AG04449 (cell line): ENCODE measurements around the gene RARB.

Experiments
- CTCF ChIA-PET: fragments of 350-600 bp; formaldehyde crosslinking; extraction: SDS; loops from one replicate; lab custom pipeline; 2021; ENCODE audit warnings: antibody characterized with exemption; lab: Yijun Ruan, JAX
- POLR2A ChIA-PET: fragments of 400-600, 350-600 bp; formaldehyde crosslinking; extraction: SDS; loops from one replicate; lab custom pipeline; 2020; ENCODE audit warnings: antibody characterized with exemption, inconsistent platforms; lab: Yijun Ruan, JAX
- DNase-seq: peaks from one replicate; pipeline ENCODE4 v3.0.0-alpha.2; 2010; ENCODE audit warnings: low read depth, low spot score
- H3K4me3 ChIP-seq: 2 replicates; pipeline ENCODE4 v1.5.1; 2011; ENCODE audit warnings: low read depth, mild to moderate bottlenecking, control low read depth, low read length
- CTCF ChIP-seq: IDR thresholded peaks from one replicate; pipeline ENCODE4 v1.5.1; 2011; ENCODE audit warnings: mild to moderate bottlenecking, moderate library complexity, low read length, control low read depth, inconsistent platforms; ENCODE audit not compliant: insufficient read depth; ENCODE audit errors: missing control alignments

RARB gene

GRCh38 chr3:25567806-25568524 is 139.9 kb downstream of the RARB start:
- TF ChIP-seq CTCF, result no peak
- CTCF ChIA-PET, result interaction anchor here (1.4 kb wide), 2 partner anchors 16 to 25 kb away, joined by 3 to 4 read pairs; no protein-coding TSS in a partner anchor
- POLR2A ChIA-PET, result no interaction called here
- no peak for DNase-seq
- no peak overlapping the region for H3K4me3 ChIP-seq

GRCh38 chr3:25568525-25569078 is 140.5 kb downstream of the RARB start:
- TF ChIP-seq CTCF, result no peak
- no peak for DNase-seq
- ChIA-PET POLR2A (no interaction called here), CTCF (interaction anchor here (1.0 to 1.2 kb wide), 2 partner anchors 8 to 25 kb away, joined by 5 read pairs; no protein-coding TSS in a partner anchor)
- H3K4me3 ChIP-seq, result no peak overlapping the region

- no peak overlapping the region for H3K4me3 ChIP-seq
- ChIA-PET POLR2A (no interaction called here), CTCF (interaction anchor here (1.2 kb wide), 1 partner anchor 11 kb away, joined by 4 read pairs; no protein-coding TSS in a partner anchor)
- no peak for DNase-seq
- no peak for TF ChIP-seq CTCF
Measured at GRCh38 chr3:25571285-25571684, 143.2 kb downstream of the RARB start.

- POLR2A ChIA-PET, result interaction anchor here (1.1 to 2.1 kb wide), 6 partner anchors 9 to 145 kb away, joined by 3 to 14 read pairs (median 6); partner anchors contain the start of gene RARB
Measured at GRCh38 chr3:25572336-25572735, 144.3 kb downstream of the RARB start.

GRCh38 chr3:25572919-25573385 is 144.9 kb downstream of the RARB start:
- POLR2A ChIA-PET, result interaction anchor here (0.6 to 2.1 kb wide), 8 partner anchors 8 to 145 kb away, joined by 3 to 14 read pairs (median 5); partner anchors contain the start of gene RARB
- no peak for TF ChIP-seq CTCF
- peak overlapping the region; percentile 33 for H3K4me3 ChIP-seq
- CTCF ChIA-PET, result interaction anchor here (1.1 to 2.7 kb wide), 2 partner anchors 20 to 137 kb away, joined by 3 to 19 read pairs; no protein-coding TSS in a partner anchor
- no peak for DNase-seq

More at GRCh38 chr3:25572336-25572735, 144.3 kb downstream of the RARB start:
- no peak for DNase-seq
- no peak for TF ChIP-seq CTCF
- no peak overlapping the region for H3K4me3 ChIP-seq
- CTCF ChIA-PET, result interaction anchor here (1.1 to 2.7 kb wide), 2 partner anchors 21 to 136 kb away, joined by 3 to 19 read pairs; no protein-coding TSS in a partner anchor
